Measurements from ENCODE around the gene CLSTN1.

- no peak for TF ChIP-seq CTCF (IDR thresholded peaks at IDR 0.05)
- no peak for TF ChIP-seq TCF7L2 (IDR thresholded peaks at IDR 0.05; ENCODE audit: low read depth, low read length)
- TF ChIP-seq SIN3A (IDR thresholded peaks at IDR 0.05; ENCODE audit: borderline replicate concordance, insufficient read depth, low read depth, low read length): no peak
Observed at GRCh38 chr1:9774712-9775679, 48.8 kb downstream of the CLSTN1 start.
